ENCODE results near the gene FBXL7. TPM values are rescaled to one million over a fixed set of nuclear protein-coding genes. Genes with fewer than 3 reads are reported as not detected.

Gene FBXL7
- total and polyA plus RNA-seq, 2 donors (not counting 1 experiment from before 2014, with no cell fraction given): not detected

DNA sequence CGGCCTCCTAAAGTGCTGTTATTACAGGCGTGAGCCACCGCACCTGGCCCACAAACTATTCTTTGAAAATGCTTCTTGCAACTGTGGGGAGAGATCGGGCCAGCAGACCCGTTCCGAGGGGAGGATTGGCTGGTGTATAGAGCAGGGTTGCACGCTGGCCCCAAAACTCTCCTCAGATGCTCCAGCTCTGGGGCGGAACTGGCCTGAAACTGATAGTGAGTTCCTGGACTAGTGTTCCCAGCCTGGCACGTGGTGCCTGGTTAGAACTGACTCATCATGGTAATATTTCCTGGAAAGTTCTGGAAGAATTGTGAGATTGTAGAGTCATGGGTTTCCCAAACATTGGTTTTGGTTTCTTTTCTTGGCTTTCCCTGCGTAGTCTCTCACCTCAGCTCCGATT lies 120.5 kb downstream of the FBXL7 start:
- ATAC-seq (ENCODE audit: low read depth) (no peak), DNase-seq (no peak)
- Histone ChIP-seq H3K27me3 (replicated peaks in 1 of 4; ENCODE audit: control extremely low read depth in 1 of 4, control insufficient read depth in 3 of 4, insufficient read depth in 4 of 4, low read length in 3 of 4) (no peaks in the 10 kb centered on the region), H3K4me2 (replicated peaks; ENCODE audit: low read depth, low read length, poor library complexity, severe bottlenecking) (no peak overlapping the region), H3K4me1 (ENCODE audit: control insufficient read depth in 2 of 2, insufficient read depth in 2 of 2, low read length in 2 of 2) (no peaks in the 10 kb centered on the region), H3K79me2 (ENCODE audit: control insufficient read depth, insufficient read depth, low read length) (no peaks in the 10 kb centered on the region), H4K20me1 (ENCODE audit: control insufficient read depth, insufficient read depth, low read length, poor library complexity, severe bottlenecking) (no peaks in the 10 kb centered on the region), H3K36me3 (replicated peaks in 1 of 2; ENCODE audit: control extremely low read depth in 1 of 2, control insufficient read depth in 1 of 2, extremely low read depth in 1 of 2, insufficient read depth in 2 of 2, low read length in 1 of 2) (no peaks in the 10 kb centered on the region), H3K27ac (ENCODE audit: low read length in 2 of 2) (no peak overlapping the region), H3K9me3 (ENCODE audit: control extremely low read depth in 1 of 3, control insufficient read depth in 2 of 3, insufficient read depth in 1 of 3, low read length in 2 of 3) (peaks cover 0 to 8% (median 0%) of the 10 kb centered on the region in 3 donors), H3K9ac (ENCODE audit: low read length) (no peak overlapping the region), H2AFZ (ENCODE audit: insufficient read depth, low read depth, low read length, poor library complexity, severe bottlenecking) (no peak overlapping the region), H3K4me3 (ENCODE audit: control extremely low read depth in 1 of 5, extremely low read depth in 1 of 5, insufficient read depth in 1 of 5, low read depth in 2 of 5, low read length in 4 of 5) (no peak overlapping the region)
- H3K4me1 Mint-ChIP-seq: no peaks in the 10 kb centered on the region
- 85% methylated on average over 10 of the region's 11 CpGs for WGBS (ENCODE audit: insufficient coverage)
- peaks cover 6% of the 10 kb centered on the region for H3K9me3 Mint-ChIP-seq (ENCODE audit: insufficient read depth)
- H3K27ac Mint-ChIP-seq: no peak overlapping the region
- intact Hi-C loops (cut with micrococcal nuclease): no loop called here
- TF ChIP-seq, protein P1, sequence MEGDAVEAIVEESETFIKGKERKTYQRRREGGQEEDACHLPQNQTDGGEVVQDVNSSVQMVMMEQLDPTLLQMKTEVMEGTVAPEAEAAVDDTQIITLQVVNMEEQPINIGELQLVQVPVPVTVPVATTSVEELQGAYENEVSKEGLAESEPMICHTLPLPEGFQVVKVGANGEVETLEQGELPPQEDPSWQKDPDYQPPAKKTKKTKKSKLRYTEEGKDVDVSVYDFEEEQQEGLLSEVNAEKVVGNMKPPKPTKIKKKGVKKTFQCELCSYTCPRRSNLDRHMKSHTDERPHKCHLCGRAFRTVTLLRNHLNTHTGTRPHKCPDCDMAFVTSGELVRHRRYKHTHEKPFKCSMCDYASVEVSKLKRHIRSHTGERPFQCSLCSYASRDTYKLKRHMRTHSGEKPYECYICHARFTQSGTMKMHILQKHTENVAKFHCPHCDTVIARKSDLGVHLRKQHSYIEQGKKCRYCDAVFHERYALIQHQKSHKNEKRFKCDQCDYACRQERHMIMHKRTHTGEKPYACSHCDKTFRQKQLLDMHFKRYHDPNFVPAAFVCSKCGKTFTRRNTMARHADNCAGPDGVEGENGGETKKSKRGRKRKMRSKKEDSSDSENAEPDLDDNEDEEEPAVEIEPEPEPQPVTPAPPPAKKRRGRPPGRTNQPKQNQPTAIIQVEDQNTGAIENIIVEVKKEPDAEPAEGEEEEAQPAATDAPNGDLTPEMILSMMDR (IDR thresholded peaks at IDR 0.05): no peak
- CTCF ChIA-PET: no interaction called here
- H3K27me3 Mint-ChIP-seq: no peaks in the 10 kb centered on the region
- POLR2A ChIA-PET: no interaction called here
- no peak overlapping the region for H3K4me3 Mint-ChIP-seq

DNA sequence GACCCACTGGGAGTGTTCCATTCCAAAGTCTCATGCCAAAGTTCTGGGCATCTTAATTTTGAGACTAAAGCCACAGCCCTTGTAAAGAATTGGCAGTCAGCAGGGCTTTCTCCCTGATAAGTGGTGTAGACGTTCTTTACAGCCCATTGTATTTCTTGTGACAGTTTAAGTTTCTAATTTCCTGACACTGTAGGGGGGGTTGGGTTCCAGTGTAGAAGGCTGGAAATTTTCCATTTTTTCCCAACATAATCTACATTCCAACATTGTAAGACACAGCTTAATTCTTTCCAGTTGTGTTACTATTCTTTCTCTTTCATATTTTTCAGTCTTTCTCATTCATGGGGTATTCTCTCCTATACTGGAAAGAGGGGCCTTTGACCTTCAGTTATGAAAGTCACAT lies 121.1 kb downstream of the FBXL7 start:
- intact Hi-C loops (cut with micrococcal nuclease): no loop called here
- POLR2A ChIA-PET: no interaction called here

More for the DNA sequence above, 121.1 kb downstream of the FBXL7 start:
- CTCF ChIA-PET: no interaction called here
- Histone ChIP-seq H3K4me3 (ENCODE audit: control extremely low read depth in 1 of 5, extremely low read depth in 1 of 5, insufficient read depth in 1 of 5, low read depth in 2 of 5, low read length in 4 of 5) (no peak overlapping the region), H3K27ac (ENCODE audit: low read length in 2 of 2) (no peak overlapping the region), H3K36me3 (replicated peaks in 1 of 2; ENCODE audit: control extremely low read depth in 1 of 2, control insufficient read depth in 1 of 2, extremely low read depth in 1 of 2, insufficient read depth in 2 of 2, low read length in 1 of 2) (no peaks in the 10 kb centered on the region), H4K20me1 (ENCODE audit: control insufficient read depth, insufficient read depth, low read length, poor library complexity, severe bottlenecking) (no peaks in the 10 kb centered on the region), H3K9ac (ENCODE audit: low read length) (no peak overlapping the region), H3K79me2 (ENCODE audit: control insufficient read depth, insufficient read depth, low read length) (no peaks in the 10 kb centered on the region), H3K4me1 (ENCODE audit: control insufficient read depth in 2 of 2, insufficient read depth in 2 of 2, low read length in 2 of 2) (no peaks in the 10 kb centered on the region), H3K9me3 (ENCODE audit: control extremely low read depth in 1 of 3, control insufficient read depth in 2 of 3, insufficient read depth in 1 of 3, low read length in 2 of 3) (peaks cover 0 to 8% (median 0%) of the 10 kb centered on the region in 3 donors), H3K27me3 (replicated peaks in 1 of 4; ENCODE audit: control extremely low read depth in 1 of 4, control insufficient read depth in 3 of 4, insufficient read depth in 4 of 4, low read length in 3 of 4) (no peaks in the 10 kb centered on the region), H3K4me2 (replicated peaks; ENCODE audit: low read depth, low read length, poor library complexity, severe bottlenecking) (no peak overlapping the region), H2AFZ (ENCODE audit: insufficient read depth, low read depth, low read length, poor library complexity, severe bottlenecking) (no peak overlapping the region)
- TF ChIP-seq, protein P1 (IDR thresholded peaks at IDR 0.05): no peak
- TF ChIP-seq EZH2 (IDR thresholded peaks at IDR 0.05; ENCODE audit: borderline replicate concordance, insufficient read depth, low read depth, low read length, poor library complexity, severe bottlenecking): no peak
- DNase-seq (no peak), ATAC-seq (ENCODE audit: low read depth) (no peak)
- Mint-ChIP-seq H3K4me1 (no peaks in the 10 kb centered on the region), H3K27ac (no peak overlapping the region), H3K4me3 (no peak overlapping the region), H3K9me3 (ENCODE audit: insufficient read depth) (peaks cover 6% of the 10 kb centered on the region), H3K27me3 (no peaks in the 10 kb centered on the region)
- whole genome bisulfite sequencing (ENCODE audit: insufficient coverage): no CpG with 5 or more reads among the region's 1 CpG

Measured in B cell (primary cell).